ENCODE results near the gene CEP131.

The CEP131 gene

DNA sequence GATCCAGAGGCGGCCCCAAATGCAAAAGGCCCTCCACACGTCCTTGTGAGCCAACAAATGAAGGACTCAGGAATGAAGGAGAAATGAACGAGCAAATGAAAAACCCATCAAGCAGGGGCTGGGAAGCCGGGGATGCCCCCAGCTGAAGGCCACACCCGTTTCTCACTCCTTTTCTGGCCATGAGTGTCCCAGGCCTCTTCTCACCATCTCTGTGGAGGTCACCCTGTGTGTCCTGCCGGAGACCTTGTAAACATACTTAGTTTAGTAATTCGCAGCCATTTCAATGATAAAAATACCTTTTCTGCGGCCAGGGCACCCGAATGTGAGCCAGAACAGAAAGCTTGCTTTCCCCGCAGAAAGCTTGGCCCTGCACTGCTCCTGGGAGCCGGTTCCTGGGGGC, 35.6 kb downstream of the CEP131 start:
- no peak for DNase-seq (ENCODE audit: low spot score)

GRCh38 chr17:81186203-81186602, 36.6 kb downstream of the CEP131 start:
- DNase-seq (ENCODE audit: low spot score) = no peak

GRCh38 chr17:81184555-81184954, 38.2 kb downstream of the CEP131 start:
- DNase-seq (ENCODE audit: low spot score) = no peak

DNA sequence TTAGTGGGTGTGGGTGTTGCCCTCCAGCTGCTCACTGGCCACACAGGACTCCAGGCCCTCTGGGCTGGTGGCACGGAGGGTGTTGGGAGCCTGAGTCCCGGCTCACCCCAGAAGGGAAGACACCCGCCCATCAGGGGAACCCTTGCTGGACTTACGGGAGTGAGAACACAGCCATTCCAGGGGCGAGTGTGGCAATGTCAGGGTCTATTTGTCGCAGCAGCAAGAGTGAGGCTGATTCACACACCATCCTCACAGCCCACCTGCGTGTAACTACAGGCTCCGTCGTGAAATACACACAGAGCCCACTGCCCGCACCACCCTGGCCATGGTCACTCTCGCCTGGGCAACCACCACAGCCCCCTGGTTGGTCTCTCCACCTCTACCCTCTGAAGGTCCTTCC, 39.0 kb downstream of the CEP131 start:
- DNase-seq (ENCODE audit: low spot score) = no peak

DNA sequence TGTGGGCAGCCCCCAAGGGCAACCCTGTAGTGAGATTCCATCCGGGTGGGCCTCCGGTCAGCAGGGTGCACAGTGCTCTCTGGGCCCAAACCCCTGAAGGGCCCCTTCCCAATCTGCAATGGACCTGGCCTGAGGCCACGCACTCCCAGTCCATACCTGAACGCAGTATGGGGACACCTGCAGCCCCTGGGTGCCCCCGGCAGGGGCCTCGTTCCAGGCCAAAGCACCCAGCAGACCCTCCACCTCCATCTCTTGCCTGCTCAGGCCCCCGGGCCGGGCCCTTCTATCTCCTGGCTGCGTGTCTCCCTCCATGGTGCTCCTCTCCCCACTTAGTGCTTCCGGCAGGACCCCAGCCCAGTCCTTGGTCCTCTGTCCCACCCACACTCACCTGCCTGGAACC, 39.4 kb downstream of the CEP131 start:
- no peak for DNase-seq (ENCODE audit: low spot score)

DNA sequence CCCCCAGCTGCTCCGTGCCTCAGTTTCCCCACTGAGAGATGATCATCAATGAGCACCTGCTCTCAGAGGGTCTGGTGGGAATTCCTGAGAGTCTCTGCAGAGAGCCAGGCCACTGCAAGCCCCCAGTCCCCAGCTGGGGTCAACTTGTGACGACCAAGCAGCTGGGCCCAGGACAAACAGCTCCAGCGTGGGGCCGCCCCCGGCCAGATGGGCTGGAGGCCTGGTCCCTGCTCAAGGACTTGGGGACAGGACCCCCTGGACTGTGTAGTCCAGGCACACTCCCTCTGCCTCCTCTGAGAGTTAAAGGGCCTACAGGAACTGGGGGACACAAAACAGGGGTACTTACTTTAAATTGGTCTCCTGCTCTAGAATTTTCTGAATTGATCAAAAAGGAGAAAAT, 40.2 kb downstream of the CEP131 start:
- DNase-seq (ENCODE audit: low spot score) = no peak

GRCh38 chr17:81181811-81182185, 41.0 kb downstream of the CEP131 start:
- no peak for DNase-seq (ENCODE audit: low spot score)

GRCh38 chr17:81180836-81181810, 41.6 kb downstream of the CEP131 start:
- DNase-seq (ENCODE audit: low spot score) = no peak

DNA sequence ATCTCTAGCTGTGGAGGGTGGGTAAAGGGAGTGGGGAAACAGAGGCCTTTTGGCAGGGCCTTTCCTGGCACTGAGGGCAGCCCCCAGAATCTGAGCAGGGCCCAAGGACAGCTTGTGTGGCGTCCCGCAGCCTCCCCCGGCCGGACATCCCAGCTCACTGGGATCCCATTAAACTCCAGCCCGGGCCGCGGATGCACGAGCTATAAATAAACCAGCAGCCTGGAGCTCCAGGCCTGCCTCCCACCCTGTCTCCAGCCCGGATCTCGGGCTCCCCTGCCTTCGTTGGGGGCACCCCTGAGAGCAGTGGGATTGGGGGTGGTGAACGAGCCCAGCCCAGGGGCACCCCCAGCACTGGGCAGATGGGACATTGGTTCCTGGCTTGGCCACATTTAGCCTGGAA, 42.9 kb downstream of the CEP131 start:
- DNase-seq (ENCODE audit: low spot score) = no peak

DNA sequence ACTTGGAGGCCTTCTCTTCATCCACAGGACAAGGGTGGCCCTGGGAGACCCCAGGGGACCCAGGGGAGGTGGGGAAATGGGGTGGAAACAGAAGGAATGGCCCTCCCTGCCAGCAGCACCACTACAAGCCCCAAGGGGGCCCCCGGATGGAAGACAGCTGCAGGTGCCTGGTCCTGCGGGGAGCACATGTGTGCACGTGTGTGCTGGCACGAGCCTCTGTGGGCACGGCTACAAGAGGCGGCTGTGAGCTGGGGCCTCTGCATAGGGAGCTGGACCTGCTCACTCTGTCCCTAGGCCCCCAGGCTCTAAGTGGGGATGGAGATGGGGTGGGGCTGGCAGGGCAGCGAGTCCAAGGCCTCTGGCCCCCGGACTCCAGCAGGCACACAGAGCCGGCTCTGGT, 43.5 kb downstream of the CEP131 start:
- DNase-seq (ENCODE audit: low spot score) = no peak

GRCh38 chr17:81178136-81179091, 44.4 kb downstream of the CEP131 start:
- no peak for DNase-seq (ENCODE audit: low spot score)

- DNase-seq (ENCODE audit: low spot score) = no peak
Observed at GRCh38 chr17:81176666-81177065, 46.1 kb downstream of the CEP131 start.

DNA sequence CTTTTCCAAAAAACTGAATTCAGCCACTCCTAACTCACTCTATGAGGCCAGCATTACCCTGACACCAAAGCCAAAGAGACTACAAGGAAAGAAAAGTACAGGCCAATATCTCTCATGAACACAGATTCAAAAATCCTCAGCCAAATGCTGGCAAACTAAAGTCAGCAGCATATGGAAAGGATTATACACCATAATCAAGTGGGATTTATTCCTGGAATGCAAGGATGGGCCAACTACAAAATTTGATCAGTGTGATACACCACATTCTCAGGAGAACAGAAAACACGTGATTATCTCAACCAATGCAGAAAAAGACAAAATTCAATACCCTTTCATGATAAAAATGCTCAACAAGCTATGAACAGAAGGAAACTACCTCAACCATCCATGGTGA, 49.0 kb downstream of the CEP131 start:
- DNase-seq (ENCODE audit: low spot score) = no peak

GRCh38 chr17:81173052-81173761, 49.6 kb downstream of the CEP131 start:
- DNase-seq (ENCODE audit: low spot score) = no peak

- DNase-seq (ENCODE audit: low spot score) = no peak
Observed at GRCh38 chr17:81171941-81172340, 50.8 kb downstream of the CEP131 start.

DNA sequence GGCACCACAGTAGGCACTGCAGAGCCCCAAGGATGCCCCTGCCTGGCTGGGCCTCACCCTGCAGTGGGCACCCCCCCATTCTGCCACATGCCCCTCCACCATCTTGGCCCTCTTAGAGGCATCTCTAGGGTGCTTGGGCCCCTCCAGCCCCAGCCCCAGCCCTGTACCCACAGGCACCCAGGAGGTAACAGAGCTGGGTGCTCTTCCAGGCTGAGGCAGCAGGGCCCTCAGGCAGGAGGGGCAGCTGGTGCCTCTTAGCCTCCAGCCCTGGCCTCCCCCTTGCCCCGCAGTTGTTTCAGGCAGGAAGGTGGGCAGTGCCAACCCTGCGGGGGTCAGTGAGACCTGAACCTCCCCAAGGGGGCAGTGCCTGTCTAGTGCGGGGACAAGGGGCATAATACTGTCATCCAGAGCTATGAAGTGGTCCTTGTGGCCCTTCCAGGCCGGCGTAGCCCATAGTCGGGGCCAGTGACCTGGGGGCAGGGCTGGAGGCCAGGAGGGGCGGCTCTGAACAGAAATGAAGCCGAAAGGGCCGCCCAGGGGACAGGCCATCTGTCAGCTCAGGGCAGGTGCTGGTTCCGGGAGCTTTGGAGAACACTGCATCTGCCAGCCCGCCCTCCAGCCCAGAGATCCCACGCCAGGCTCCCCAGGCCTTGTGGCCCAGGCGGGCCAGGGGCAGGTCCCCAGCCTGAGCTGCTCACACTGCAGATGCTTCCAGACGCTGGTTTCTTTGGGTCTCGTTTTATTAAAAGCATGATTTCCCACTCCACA, 51.9 kb downstream of the CEP131 start:
- no peak for DNase-seq (ENCODE audit: low spot score)

DNA sequence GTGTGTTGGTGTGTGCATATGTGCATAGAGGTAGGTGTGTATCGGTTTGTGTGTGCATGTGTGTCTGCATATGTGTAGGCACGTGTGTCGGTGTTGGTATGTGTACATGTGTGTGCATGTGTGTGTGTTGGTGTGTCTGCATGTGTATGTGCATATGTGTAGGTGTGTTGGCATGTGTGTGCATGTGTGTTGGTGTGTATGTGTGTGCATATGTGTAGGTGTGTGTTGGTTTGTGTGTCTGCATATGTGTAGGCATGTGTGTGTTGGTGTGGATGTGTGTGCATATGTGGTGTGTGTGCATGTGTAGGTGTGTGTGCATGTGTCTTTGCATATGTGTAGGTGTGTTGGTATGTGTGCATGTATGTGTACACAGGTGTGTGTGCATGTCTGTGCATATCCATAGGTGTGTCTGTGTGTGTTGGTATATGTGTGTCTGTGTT, 52.9 kb downstream of the CEP131 start:
- DNase-seq (ENCODE audit: low spot score) = no peak

- no peak for DNase-seq (ENCODE audit: low spot score)
Observed at GRCh38 chr17:81167638-81168037, 55.1 kb downstream of the CEP131 start.

GRCh38 chr17:81167194-81167524, 55.6 kb downstream of the CEP131 start:
- DNase-seq (ENCODE audit: low spot score) = no peak

DNA sequence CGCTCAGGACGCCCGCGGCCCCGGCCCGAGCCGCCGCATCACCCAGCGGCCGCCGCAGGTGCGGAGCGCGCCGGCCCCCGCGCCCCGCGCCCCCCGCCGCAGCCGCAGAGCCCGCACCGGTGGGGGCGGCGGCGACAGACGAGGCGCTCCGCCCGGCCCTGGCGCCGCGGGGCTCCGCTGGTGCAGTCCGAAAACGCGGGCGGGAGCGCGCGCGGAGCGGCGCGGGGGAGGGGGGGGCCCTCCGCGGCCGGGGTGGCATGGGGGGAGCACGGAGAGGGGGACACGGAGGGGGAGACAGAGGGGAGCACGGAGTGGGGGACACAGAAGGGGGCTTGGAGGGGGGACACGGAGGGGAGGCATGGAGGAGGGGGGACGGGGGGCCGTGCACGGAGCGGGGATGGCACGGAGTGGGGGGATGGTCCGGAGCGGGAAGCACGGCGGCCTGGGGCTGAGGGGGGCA, 56.7 kb downstream of the CEP131 start, which contains the start of gene AATK:
Gene AATK, minus strand, starts transcription at position 189 of the 460 bp plus-strand sequence. CDS start 229 bp downstream, outside the sequence.
- peak; percentile 83 for DNase-seq (ENCODE audit: low spot score)
